SJSA1 (cell line): ENCODE results near the gene LRRC17. TPM values are rescaled to one million over a fixed set of nuclear protein-coding genes. Genes with fewer than 3 reads are reported as not detected.
"Not testable (repeated sequence)": the region's sequence is repeated elsewhere in the genome, so short reads cannot be mapped to it uniquely, and the experiment has no call there.

Experiments
- DNase-seq, 2 experiments: peaks; one replicate each; pipeline ENCODE4 v3.0.0-alpha.2; 2015 to 2020; ENCODE audit warnings: low spot score in 2 of 2, low read depth in 1 of 2
- H3K27ac ChIP-seq: fragments of 250-450 bp; sonication (Bioruptor Pico); 2 replicates; pipeline ENCODE4 v1.5.1; 2020; ENCODE audit warnings: mild to moderate bottlenecking, moderate library complexity
- H3K27me3 ChIP-seq: fragments of 250-450 bp; sonication (Bioruptor Pico); replicated peaks from 2 replicates; pipeline ENCODE4 v1.5.1; 2020; ENCODE audit warnings: mild to moderate bottlenecking, moderate library complexity
- H3K36me3 ChIP-seq: fragments of 250-450 bp; sonication (Bioruptor Pico); 2 replicates; pipeline ENCODE4 v1.5.1; 2020; ENCODE audit warnings: mild to moderate bottlenecking
- H3K4me1 ChIP-seq: fragments of 250-450 bp; sonication (Bioruptor Pico); replicated peaks from 2 replicates; pipeline ENCODE4 v1.6.1; 2021; ENCODE audit warnings: mild to moderate bottlenecking
- H3K4me3 ChIP-seq: fragments of 250-450 bp; sonication (Bioruptor Pico); 2 replicates; pipeline ENCODE4 v1.5.1; 2020; ENCODE audit warnings: mild to moderate bottlenecking
- H3K9me3 ChIP-seq: fragments of 250-450 bp; sonication (Bioruptor Pico); replicated peaks from 2 replicates; pipeline ENCODE4 v1.5.1; 2020; ENCODE audit warnings: mild to moderate bottlenecking
- total RNA-seq: library from RNA; depleted of rRNA; stranded (reverse); fragments of >200 nt; shearing (Covaris generic); gene quantifications from 2 replicates; pipeline ENCODE4 v1.2.3, GENCODE V29; 2014

LRRC17 gene
- total RNA-seq, 1 experiment from 2014 or later, result 10.9 TPM

- Histone ChIP-seq H3K27me3 (no peaks in the 10 kb centered on the region), H3K9me3 (no peaks in the 10 kb centered on the region), H3K27ac (0 out of 2 replicates have a peak overlapping the region, but pooled peaks have one; percentile 13), H3K4me1 (peaks cover 41% of the 10 kb centered on the region), H3K4me3 (no peak overlapping the region), H3K36me3 (no peaks in the 10 kb centered on the region)
- DNase-seq, result no peak
Observed at GRCh38 chr7:102938679-102939078, 25.9 kb downstream of the LRRC17 start.

- Histone ChIP-seq H3K4me1 (peaks cover 28% of the 10 kb centered on the region), H3K9me3 (no peaks in the 10 kb centered on the region), H3K36me3 (no peaks in the 10 kb centered on the region), H3K4me3 (no peak overlapping the region), H3K27me3 (no peaks in the 10 kb centered on the region), H3K27ac (no peak overlapping the region)
- DNase-seq, result no peak
Observed at GRCh38 chr7:102942181-102942866, 29.5 kb downstream of the LRRC17 start.

GRCh38 chr7:102942868-102943267 lies 30.1 kb downstream of the LRRC17 start:
- no peak for DNase-seq
- peaks cover 28% of the 10 kb centered on the region for H3K4me1 ChIP-seq
- no peak overlapping the region for H3K27ac ChIP-seq
- no peaks in the 10 kb centered on the region for H3K36me3 ChIP-seq
- no peak overlapping the region for H3K4me3 ChIP-seq
- no peaks in the 10 kb centered on the region for H3K9me3 ChIP-seq
- no peaks in the 10 kb centered on the region for H3K27me3 ChIP-seq

- no peak overlapping the region for H3K27ac ChIP-seq
- DNase-seq, result no peak
Observed at GRCh38 chr7:102943423-102944169, 30.8 kb downstream of the LRRC17 start.

GRCh38 chr7:102944241-102944640 lies 31.4 kb downstream of the LRRC17 start:
- no peak for DNase-seq
- no peaks in the 10 kb centered on the region for H3K9me3 ChIP-seq
- no peak overlapping the region for H3K4me3 ChIP-seq
- peaks cover 15% of the 10 kb centered on the region for H3K4me1 ChIP-seq
- no peaks in the 10 kb centered on the region for H3K27me3 ChIP-seq
- no peak overlapping the region for H3K27ac ChIP-seq
- no peaks in the 10 kb centered on the region for H3K36me3 ChIP-seq

More at GRCh38 chr7:102943423-102944169, 30.8 kb downstream of the LRRC17 start:
- H3K27me3 ChIP-seq, result no peaks in the 10 kb centered on the region
- H3K9me3 ChIP-seq, result no peaks in the 10 kb centered on the region
- H3K4me3 ChIP-seq, result no peak overlapping the region
- no peaks in the 10 kb centered on the region for H3K36me3 ChIP-seq
- peaks cover 21% of the 10 kb centered on the region for H3K4me1 ChIP-seq

- H3K4me1 ChIP-seq, result no peaks in the 10 kb centered on the region
- no peak for DNase-seq
- no peak overlapping the region for H3K4me3 ChIP-seq
- no peaks in the 10 kb centered on the region for H3K27me3 ChIP-seq
- H3K36me3 ChIP-seq, result no peaks in the 10 kb centered on the region
- H3K9me3 ChIP-seq, result no peaks in the 10 kb centered on the region
- no peak overlapping the region for H3K27ac ChIP-seq
Observed at GRCh38 chr7:102951839-102952238, 39.0 kb downstream of the LRRC17 start.

- Histone ChIP-seq H3K36me3 (no peaks in the 10 kb centered on the region), H3K4me1 (no peaks in the 10 kb centered on the region), H3K9me3 (no peaks in the 10 kb centered on the region), H3K4me3 (no peak overlapping the region), H3K27me3 (no peaks in the 10 kb centered on the region), H3K27ac (no peak overlapping the region)
- no peak for DNase-seq
Observed at GRCh38 chr7:102953406-102953805, 40.6 kb downstream of the LRRC17 start.

GRCh38 chr7:102954359-102954758 lies 41.6 kb downstream of the LRRC17 start:
- H3K27ac ChIP-seq, DNase-seq, H3K9me3 ChIP-seq, H3K4me3 ChIP-seq, H3K27me3 ChIP-seq, H3K4me1 ChIP-seq, H3K36me3 ChIP-seq: not testable (repeated sequence)

GRCh38 chr7:102958004-102958403 lies 45.2 kb downstream of the LRRC17 start:
- H3K9me3 ChIP-seq, H3K27ac ChIP-seq, H3K4me1 ChIP-seq, DNase-seq, H3K27me3 ChIP-seq, H3K4me3 ChIP-seq, H3K36me3 ChIP-seq: not testable (repeated sequence)

GRCh38 chr7:102961993-102962392 lies 49.2 kb downstream of the LRRC17 start:
- H3K27ac ChIP-seq, H3K9me3 ChIP-seq, H3K4me3 ChIP-seq, H3K4me1 ChIP-seq, DNase-seq, H3K36me3 ChIP-seq, H3K27me3 ChIP-seq: not testable (repeated sequence)

GRCh38 chr7:102966465-102966864 lies 53.7 kb downstream of the LRRC17 start:
- no peaks in the 10 kb centered on the region for H3K36me3 ChIP-seq
- H3K4me3 ChIP-seq, result no peak overlapping the region
- no peaks in the 10 kb centered on the region for H3K27me3 ChIP-seq
- no peak for DNase-seq
- no peaks in the 10 kb centered on the region for H3K4me1 ChIP-seq
- H3K9me3 ChIP-seq, result no peaks in the 10 kb centered on the region
- no peak overlapping the region for H3K27ac ChIP-seq

- H3K36me3 ChIP-seq, result no peaks in the 10 kb centered on the region
- H3K9me3 ChIP-seq, result no peaks in the 10 kb centered on the region
- H3K4me1 ChIP-seq, result no peaks in the 10 kb centered on the region
- no peak overlapping the region for H3K27ac ChIP-seq
- H3K27me3 ChIP-seq, result no peaks in the 10 kb centered on the region
- no peak for DNase-seq
- H3K4me3 ChIP-seq, result no peak overlapping the region
Observed at GRCh38 chr7:102967798-102968197, 55.0 kb downstream of the LRRC17 start.

GRCh38 chr7:102973096-102973802 lies 60.4 kb downstream of the LRRC17 start:
- H3K36me3 ChIP-seq, result no peaks in the 10 kb centered on the region
- DNase-seq, result no peak
- no peak overlapping the region for H3K27ac ChIP-seq
- no peaks in the 10 kb centered on the region for H3K9me3 ChIP-seq
- H3K27me3 ChIP-seq, result no peaks in the 10 kb centered on the region
- no peaks in the 10 kb centered on the region for H3K4me1 ChIP-seq
- no peak overlapping the region for H3K4me3 ChIP-seq
